WTC11 (cell line): ENCODE data around the gene ASTN2. TPM values are rescaled to one million over a fixed set of nuclear protein-coding genes. Genes with fewer than 3 reads are reported as not detected.

ENCODE experiments used
- ATAC-seq: fragments of 200-7000 bp; cut with Tn5 transposase; 2 replicates; pipeline ENCODE4 v1.10.0; 2021; ENCODE audit warnings: mild to moderate bottlenecking, moderate library complexity
- CTCF ChIA-PET: fragments of 300-600 bp; sonication (Branson Sonifier 250); formaldehyde crosslinking; loops from one replicate; lab custom pipeline; 2021; ENCODE audit warnings: antibody characterized with exemption; lab: Charles Lee
- POLR2A ChIA-PET: fragments of 350-600 bp; sonication (Branson Sonifier 250); formaldehyde crosslinking; loops from one replicate; lab custom pipeline; 2021; ENCODE audit warnings: antibody characterized with exemption; lab: Charles Lee
- DNase-seq: peaks from one replicate; pipeline ENCODE4 v3.0.0; 2021; ENCODE audit warnings: low spot score
- H3K27ac Mint-ChIP-seq: 2 replicates; pipeline ENCODE4 v1.8.0; 2021; ENCODE audit warnings: mixed read lengths
- H3K27me3 Mint-ChIP-seq: 2 replicates; pipeline ENCODE4 v1.8.0; 2021; ENCODE audit warnings: low read depth, mild to moderate bottlenecking, moderate library complexity, mixed read lengths
- H3K36me3 Mint-ChIP-seq: 2 replicates; pipeline ENCODE4 v1.8.0; 2021; ENCODE audit warnings: mixed read lengths
- H3K4me1 Mint-ChIP-seq: 2 replicates; pipeline ENCODE4 v1.8.0; 2022; ENCODE audit warnings: mixed read lengths
- H3K4me3 Mint-ChIP-seq: 2 replicates; pipeline ENCODE4 v1.8.0; 2021; ENCODE audit warnings: mild to moderate bottlenecking, moderate library complexity, mixed read lengths
- H3K9me3 Mint-ChIP-seq: 2 replicates; pipeline ENCODE4 v1.8.0; 2021; ENCODE audit warnings: mixed read lengths
- HMGA2 ChIP-seq: fragments of 250-450 bp; sonication (Bioruptor Pico); IDR thresholded peaks from 2 replicates; pipeline ENCODE4 v1.4.0; 2021; ENCODE audit warnings: mild to moderate bottlenecking, moderate library complexity
- KAT7 ChIP-seq: sonication (generic); formaldehyde crosslinking; IDR thresholded peaks from 2 replicates; pipeline ENCODE4 v1.8.1; 2023; ENCODE audit warnings: missing genetic modification reagents, mild to moderate bottlenecking, borderline replicate concordance
- NR1H2 ChIP-seq: sonication (generic); formaldehyde crosslinking; IDR thresholded peaks from 2 replicates; pipeline ENCODE4 v1.9.0; 2021; ENCODE audit warnings: mild to moderate bottlenecking, moderate library complexity, missing genetic modification reagents
- NR2C2 ChIP-seq: sonication (generic); formaldehyde crosslinking; IDR thresholded peaks from 2 replicates; pipeline ENCODE4 v1.8.0; 2022; ENCODE audit warnings: mild to moderate bottlenecking, missing genetic modification reagents
- NR3C1 ChIP-seq: sonication (generic); formaldehyde crosslinking; conservative IDR thresholded peaks from 2 replicates; pipeline ENCODE4 v1.8.1; 2023; ENCODE audit warnings: low read depth, mild to moderate bottlenecking, missing genetic modification reagents
- RELA ChIP-seq: sonication (generic); formaldehyde crosslinking; IDR thresholded peaks from 2 replicates; pipeline ENCODE4 v1.8.1; 2022; ENCODE audit warnings: missing genetic modification reagents, mild to moderate bottlenecking, borderline replicate concordance
- SMAD4 ChIP-seq: sonication (generic); formaldehyde crosslinking; IDR thresholded peaks from 2 replicates; pipeline ENCODE4 v1.8.0; 2022; ENCODE audit warnings: mild to moderate bottlenecking, missing genetic modification reagents
- SOX15 ChIP-seq: fragments of 250-450 bp; sonication (Bioruptor Pico); IDR thresholded peaks from 2 replicates; pipeline ENCODE4 v1.9.0; 2021; ENCODE audit warnings: mild to moderate bottlenecking
- TP53 ChIP-seq: sonication (generic); formaldehyde crosslinking; IDR thresholded peaks from 2 replicates; pipeline ENCODE4 v1.8.1; 2023; ENCODE audit warnings: mild to moderate bottlenecking, missing genetic modification reagents
- ZNF121 ChIP-seq: sonication (generic); formaldehyde crosslinking; IDR thresholded peaks from 2 replicates; pipeline ENCODE4 v1.8.0; 2023; ENCODE audit warnings: missing genetic modification reagents
- total RNA-seq: library from RNA; stranded (reverse); gene quantifications from 3 replicates; pipeline ENCODE4 v1.2.3, GENCODE V29; 2021
- TF ChIP-seq, protein P1 (sequence below): sonication (generic); formaldehyde crosslinking; IDR thresholded peaks from 2 replicates; pipeline ENCODE4 v1.8.1; 2023; ENCODE audit warnings: mild to moderate bottlenecking, missing genetic modification reagents, borderline replicate concordance
- TF ChIP-seq, protein P2 (sequence below): sonication (generic); formaldehyde crosslinking; IDR thresholded peaks from 2 replicates; pipeline ENCODE4 v1.8.1; 2023; ENCODE audit warnings: mild to moderate bottlenecking, missing genetic modification reagents
- TF ChIP-seq, protein P3 (sequence below): sonication (generic); formaldehyde crosslinking; IDR thresholded peaks from 2 replicates; pipeline ENCODE4 v1.8.0; 2023; ENCODE audit warnings: missing genetic modification reagents
- TF ChIP-seq, protein P4 (sequence below): sonication (generic); formaldehyde crosslinking; IDR thresholded peaks from 2 replicates; pipeline ENCODE4 v1.8.0; 2022; ENCODE audit warnings: mild to moderate bottlenecking, missing genetic modification reagents
- TF ChIP-seq, protein P5 (sequence below): sonication (generic); formaldehyde crosslinking; IDR thresholded peaks from 2 replicates; pipeline ENCODE4 v1.8.1; 2023; ENCODE audit warnings: mild to moderate bottlenecking, moderate library complexity, missing genetic modification reagents

The ASTN2 gene
- total RNA-seq, 1 experiment from 2014 or later = 16.2 TPM

DNA sequence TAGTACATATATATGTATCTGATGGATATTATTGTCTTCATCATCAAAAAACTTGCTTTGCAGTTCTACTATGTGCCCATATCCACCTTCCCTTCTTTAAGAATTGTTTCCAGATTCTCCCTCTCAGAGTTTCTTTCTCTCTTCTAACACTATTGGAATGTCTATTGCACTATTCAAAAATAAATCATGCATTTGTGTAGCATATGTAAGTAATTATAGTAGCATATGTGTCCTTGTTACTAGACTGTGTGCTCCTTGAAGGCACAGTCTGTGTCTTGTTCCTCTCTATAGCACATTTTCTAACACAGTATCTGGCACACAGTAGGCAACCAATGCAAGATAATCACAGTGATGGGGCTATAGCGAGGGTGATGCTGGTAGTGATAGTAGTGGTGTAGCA, 771.2 kb downstream of the ASTN2 start (continued):
- TF ChIP-seq, protein P1, sequence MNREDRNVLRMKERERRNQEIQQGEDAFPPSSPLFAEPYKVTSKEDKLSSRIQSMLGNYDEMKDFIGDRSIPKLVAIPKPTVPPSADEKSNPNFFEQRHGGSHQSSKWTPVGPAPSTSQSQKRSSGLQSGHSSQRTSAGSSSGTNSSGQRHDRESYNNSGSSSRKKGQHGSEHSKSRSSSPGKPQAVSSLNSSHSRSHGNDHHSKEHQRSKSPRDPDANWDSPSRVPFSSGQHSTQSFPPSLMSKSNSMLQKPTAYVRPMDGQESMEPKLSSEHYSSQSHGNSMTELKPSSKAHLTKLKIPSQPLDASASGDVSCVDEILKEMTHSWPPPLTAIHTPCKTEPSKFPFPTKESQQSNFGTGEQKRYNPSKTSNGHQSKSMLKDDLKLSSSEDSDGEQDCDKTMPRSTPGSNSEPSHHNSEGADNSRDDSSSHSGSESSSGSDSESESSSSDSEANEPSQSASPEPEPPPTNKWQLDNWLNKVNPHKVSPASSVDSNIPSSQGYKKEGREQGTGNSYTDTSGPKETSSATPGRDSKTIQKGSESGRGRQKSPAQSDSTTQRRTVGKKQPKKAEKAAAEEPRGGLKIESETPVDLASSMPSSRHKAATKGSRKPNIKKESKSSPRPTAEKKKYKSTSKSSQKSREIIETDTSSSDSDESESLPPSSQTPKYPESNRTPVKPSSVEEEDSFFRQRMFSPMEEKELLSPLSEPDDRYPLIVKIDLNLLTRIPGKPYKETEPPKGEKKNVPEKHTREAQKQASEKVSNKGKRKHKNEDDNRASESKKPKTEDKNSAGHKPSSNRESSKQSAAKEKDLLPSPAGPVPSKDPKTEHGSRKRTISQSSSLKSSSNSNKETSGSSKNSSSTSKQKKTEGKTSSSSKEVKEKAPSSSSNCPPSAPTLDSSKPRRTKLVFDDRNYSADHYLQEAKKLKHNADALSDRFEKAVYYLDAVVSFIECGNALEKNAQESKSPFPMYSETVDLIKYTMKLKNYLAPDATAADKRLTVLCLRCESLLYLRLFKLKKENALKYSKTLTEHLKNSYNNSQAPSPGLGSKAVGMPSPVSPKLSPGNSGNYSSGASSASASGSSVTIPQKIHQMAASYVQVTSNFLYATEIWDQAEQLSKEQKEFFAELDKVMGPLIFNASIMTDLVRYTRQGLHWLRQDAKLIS = no peak
- TF ChIP-seq, protein P2, sequence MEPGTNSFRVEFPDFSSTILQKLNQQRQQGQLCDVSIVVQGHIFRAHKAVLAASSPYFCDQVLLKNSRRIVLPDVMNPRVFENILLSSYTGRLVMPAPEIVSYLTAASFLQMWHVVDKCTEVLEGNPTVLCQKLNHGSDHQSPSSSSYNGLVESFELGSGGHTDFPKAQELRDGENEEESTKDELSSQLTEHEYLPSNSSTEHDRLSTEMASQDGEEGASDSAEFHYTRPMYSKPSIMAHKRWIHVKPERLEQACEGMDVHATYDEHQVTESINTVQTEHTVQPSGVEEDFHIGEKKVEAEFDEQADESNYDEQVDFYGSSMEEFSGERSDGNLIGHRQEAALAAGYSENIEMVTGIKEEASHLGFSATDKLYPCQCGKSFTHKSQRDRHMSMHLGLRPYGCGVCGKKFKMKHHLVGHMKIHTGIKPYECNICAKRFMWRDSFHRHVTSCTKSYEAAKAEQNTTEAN = no peak

DNA sequence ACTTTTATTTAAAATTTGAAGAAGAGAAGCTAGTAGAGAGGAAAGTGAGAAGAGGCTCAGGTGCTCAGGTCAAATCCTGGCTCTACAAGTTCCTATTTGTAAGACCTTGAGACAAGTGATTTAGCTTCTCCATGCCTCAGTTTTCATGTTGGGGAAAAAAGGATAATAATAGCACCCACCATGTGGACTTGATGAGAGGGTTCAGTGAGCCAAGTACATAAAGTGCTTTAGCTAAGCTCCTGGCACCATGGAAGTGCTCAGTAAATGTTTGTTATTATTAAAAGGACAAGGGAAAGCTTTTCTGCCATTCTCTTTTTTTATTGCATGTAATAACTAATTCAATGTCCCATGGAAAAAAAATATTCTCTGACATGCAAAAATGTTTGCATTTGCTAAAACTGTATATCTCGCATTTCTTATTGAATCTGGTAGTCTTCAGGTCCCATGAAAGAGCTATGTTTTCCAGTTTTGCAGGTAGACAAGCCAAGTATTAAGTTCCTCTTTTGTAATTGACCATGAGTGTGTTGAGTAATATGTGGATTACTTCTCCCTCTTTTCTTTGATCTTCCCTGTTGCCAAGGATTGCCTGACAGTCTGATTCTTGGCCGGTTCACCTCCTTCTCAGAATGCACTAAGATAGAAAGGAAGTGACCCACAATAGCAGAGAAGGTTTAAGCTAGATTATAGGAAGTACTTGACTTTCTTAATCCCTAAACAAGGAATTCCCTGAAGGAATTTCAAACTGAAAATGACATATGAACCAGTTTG, 773.4 kb downstream of the ASTN2 start:
- CTCF ChIA-PET = interaction anchor here (0.7 to 1.0 kb wide), 3 partner anchors 23 to 70 kb away, joined by 3 read pairs; no protein-coding TSS in a partner anchor

DNA sequence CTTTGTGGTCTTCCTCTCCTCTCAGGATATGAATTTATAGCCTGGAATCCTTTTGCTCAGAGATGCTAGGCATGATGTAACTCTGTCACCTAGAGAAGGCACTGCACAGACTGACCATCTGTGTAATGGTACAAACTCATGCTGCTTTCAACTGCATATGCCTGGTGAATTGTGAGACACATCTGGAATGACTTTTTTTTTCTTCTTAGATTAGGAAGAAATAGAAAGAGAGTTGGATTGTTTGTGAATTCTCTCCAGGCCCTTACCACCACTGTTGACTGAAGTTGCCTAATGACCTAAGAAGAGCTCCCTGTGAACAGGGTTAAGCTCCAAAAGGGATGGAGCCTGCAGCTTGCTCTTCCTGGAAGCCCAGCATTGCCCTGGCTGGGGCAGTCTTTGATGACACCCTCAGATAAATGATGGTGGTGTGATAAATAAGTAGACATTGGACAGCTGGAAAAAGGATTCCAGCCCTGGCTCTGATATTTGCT, 775.6 kb downstream of the ASTN2 start:
- no peak for DNase-seq
- no peak overlapping the region for H3K4me3 Mint-ChIP-seq
- ATAC-seq = no peak
- H3K27ac Mint-ChIP-seq = no peak overlapping the region
- POLR2A ChIA-PET = no interaction called here
- H3K27me3 Mint-ChIP-seq = no peaks in the 10 kb centered on the region
- CTCF ChIA-PET = no interaction called here
- TF ChIP-seq HMGA2 (CRISPR knock-in tag) (no peak), NR3C1 (CRISPR knock-in tag) (no peak), TP53 (CRISPR knock-in tag) (no peak), ZNF121 (no peak), RELA (no peak), KAT7 (CRISPR knock-in tag) (no peak), SOX15 (CRISPR knock-in tag) (no peak), NR2C2 (CRISPR knock-in tag) (no peak), NR1H2 (no peak), SMAD4 (CRISPR knock-in tag) (no peak)
- TF ChIP-seq, protein P3, sequence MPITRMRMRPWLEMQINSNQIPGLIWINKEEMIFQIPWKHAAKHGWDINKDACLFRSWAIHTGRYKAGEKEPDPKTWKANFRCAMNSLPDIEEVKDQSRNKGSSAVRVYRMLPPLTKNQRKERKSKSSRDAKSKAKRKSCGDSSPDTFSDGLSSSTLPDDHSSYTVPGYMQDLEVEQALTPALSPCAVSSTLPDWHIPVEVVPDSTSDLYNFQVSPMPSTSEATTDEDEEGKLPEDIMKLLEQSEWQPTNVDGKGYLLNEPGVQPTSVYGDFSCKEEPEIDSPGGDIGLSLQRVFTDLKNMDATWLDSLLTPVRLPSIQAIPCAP = no peak
- TF ChIP-seq, protein P4, sequence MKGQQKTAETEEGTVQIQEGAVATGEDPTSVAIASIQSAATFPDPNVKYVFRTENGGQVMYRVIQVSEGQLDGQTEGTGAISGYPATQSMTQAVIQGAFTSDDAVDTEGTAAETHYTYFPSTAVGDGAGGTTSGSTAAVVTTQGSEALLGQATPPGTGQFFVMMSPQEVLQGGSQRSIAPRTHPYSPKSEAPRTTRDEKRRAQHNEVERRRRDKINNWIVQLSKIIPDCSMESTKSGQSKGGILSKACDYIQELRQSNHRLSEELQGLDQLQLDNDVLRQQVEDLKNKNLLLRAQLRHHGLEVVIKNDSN (CRISPR knock-in tag) = no peak
- H3K9me3 Mint-ChIP-seq = peaks cover 4% of the 10 kb centered on the region; the same call in 1 of the 2 replicates
- H3K4me1 Mint-ChIP-seq = no peaks in the 10 kb centered on the region
- H3K36me3 Mint-ChIP-seq = peaks cover 3% of the 10 kb centered on the region; the same call in 1 of the 2 replicates

More for the DNA sequence above, 773.4 kb downstream of the ASTN2 start:
- H3K4me1 Mint-ChIP-seq = no peaks in the 10 kb centered on the region
- DNase-seq = no peak
- POLR2A ChIA-PET = no interaction called here
- peaks cover 3% of the 10 kb centered on the region; the same call in 1 of the 2 replicates for H3K36me3 Mint-ChIP-seq
- H3K27ac Mint-ChIP-seq = no peak overlapping the region
- H3K27me3 Mint-ChIP-seq = no peaks in the 10 kb centered on the region
- peaks cover 4% of the 10 kb centered on the region; the same call in 1 of the 2 replicates for H3K9me3 Mint-ChIP-seq
- H3K4me3 Mint-ChIP-seq = no peak overlapping the region
- TF ChIP-seq, protein P5, sequence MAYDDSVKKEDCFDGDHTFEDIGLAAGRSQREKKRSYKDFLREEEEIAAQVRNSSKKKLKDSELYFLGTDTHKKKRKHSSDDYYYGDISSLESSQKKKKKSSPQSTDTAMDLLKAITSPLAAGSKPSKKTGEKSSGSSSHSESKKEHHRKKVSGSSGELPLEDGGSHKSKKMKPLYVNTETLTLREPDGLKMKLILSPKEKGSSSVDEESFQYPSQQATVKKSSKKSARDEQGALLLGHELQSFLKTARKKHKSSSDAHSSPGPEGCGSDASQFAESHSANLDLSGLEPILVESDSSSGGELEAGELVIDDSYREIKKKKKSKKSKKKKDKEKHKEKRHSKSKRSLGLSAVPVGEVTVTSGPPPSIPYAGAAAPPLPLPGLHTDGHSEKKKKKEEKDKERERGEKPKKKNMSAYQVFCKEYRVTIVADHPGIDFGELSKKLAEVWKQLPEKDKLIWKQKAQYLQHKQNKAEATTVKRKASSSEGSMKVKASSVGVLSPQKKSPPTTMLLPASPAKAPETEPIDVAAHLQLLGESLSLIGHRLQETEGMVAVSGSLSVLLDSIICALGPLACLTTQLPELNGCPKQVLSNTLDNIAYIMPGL (CRISPR knock-in tag) = no peak
- TF ChIP-seq, all 79 proteins: peak for 0
- ATAC-seq = no peak
